Liver (tissue), 9 donors: Measurements from ENCODE around the gene CEP350. TPM values are rescaled to one million over a fixed set of nuclear protein-coding genes. Genes with fewer than 3 reads are reported as not detected.

Source experiments
- DNase-seq: peaks from one replicate; pipeline ENCODE4 v3.0.0-alpha.2; 2017; ENCODE audit warnings: low spot score
- H3K27ac ChIP-seq, 2 donors: one replicate each; pipeline ENCODE4 v1.7.0; 2013; ENCODE audit warnings: inconsistent platforms in 2 of 2, low read length in 2 of 2, control low read depth in 1 of 2, low read depth in 1 of 2, mild to moderate bottlenecking in 1 of 2
- H3K27me3 ChIP-seq, 4 donors: one replicate each; pipeline versions ENCODE4 v1.6.1 to v1.7.0; 2013; ENCODE audit warnings: low read length in 3 of 4, inconsistent platforms in 1 of 4, mild to moderate bottlenecking in 1 of 4, moderate library complexity in 1 of 4; ENCODE audit not compliant: control insufficient read depth in 4 of 4, insufficient read depth in 4 of 4
- H3K36me3 ChIP-seq, 4 donors: one replicate each; pipeline versions ENCODE4 v1.6.1 to v1.7.0; 2013; ENCODE audit warnings: low read length in 3 of 4, mild to moderate bottlenecking in 3 of 4, low read depth in 1 of 4, moderate library complexity in 1 of 4; ENCODE audit not compliant: control insufficient read depth in 4 of 4, insufficient read depth in 3 of 4
- H3K4me1 ChIP-seq, 4 donors: one replicate each; pipeline versions ENCODE4 v1.6.1 to v1.7.0; 2013; ENCODE audit warnings: low read length in 3 of 4, mild to moderate bottlenecking in 3 of 4, moderate library complexity in 1 of 4; ENCODE audit not compliant: control insufficient read depth in 4 of 4, insufficient read depth in 4 of 4
- H3K4me3 ChIP-seq, 3 donors: one replicate each; pipeline versions ENCODE4 v1.6.1 to v1.7.0; 2013; ENCODE audit warnings: low read length in 3 of 3, control low read depth in 1 of 3, low read depth in 1 of 3, mild to moderate bottlenecking in 1 of 3
- H3K9ac ChIP-seq, 2 donors: one replicate each; pipeline ENCODE4 v1.7.0; 2013; ENCODE audit warnings: low read length in 2 of 2, mild to moderate bottlenecking in 2 of 2, moderate library complexity in 2 of 2, control low read depth in 1 of 2, low read depth in 1 of 2
- H3K9me3 ChIP-seq, 4 donors: one replicate each; pipeline versions ENCODE4 v1.6.1 to v1.7.0; 2013; ENCODE audit warnings: low read length in 3 of 4; ENCODE audit not compliant: control insufficient read depth in 4 of 4
- EGR1 ChIP-seq, 2 donors: IDR thresholded peaks; 2 replicates each; pipeline ENCODE4 v1.6.1; 2016 to 2018; ENCODE audit warnings: antibody characterized with exemption in 2 of 2, low read depth in 2 of 2
- FOXA2 ChIP-seq: IDR thresholded peaks from 2 replicates; pipeline ENCODE4 v1.6.1; 2016; ENCODE audit warnings: antibody characterized with exemption
- GABPA ChIP-seq, 2 donors: IDR thresholded peaks in 1 of 2; conservative IDR thresholded peaks in 1 of 2; 2 replicates each; pipeline ENCODE4 v1.6.1; 2016; ENCODE audit warnings: antibody characterized with exemption in 2 of 2, mild to moderate bottlenecking in 1 of 2, moderate library complexity in 1 of 2
- HNF4A ChIP-seq, 2 donors: conservative IDR thresholded peaks; 2 replicates each; pipeline ENCODE4 v1.6.1; 2016; ENCODE audit warnings: antibody characterized with exemption in 2 of 2, mild to moderate bottlenecking in 2 of 2
- HNF4G ChIP-seq: IDR thresholded peaks from 2 replicates; pipeline ENCODE4 v1.6.1; 2016; ENCODE audit warnings: antibody characterized with exemption
- JUND ChIP-seq, 2 donors: IDR thresholded peaks; 2 replicates each; pipeline ENCODE4 v1.6.1; 2016; ENCODE audit warnings: antibody characterized with exemption in 2 of 2
- NR2F2 ChIP-seq: IDR thresholded peaks from 2 replicates; pipeline ENCODE4 v1.6.1; 2016; ENCODE audit warnings: antibody characterized with exemption
- SP1 ChIP-seq: IDR thresholded peaks from 2 replicates; pipeline ENCODE4 v1.6.1; 2018; ENCODE audit warnings: antibody characterized with exemption, mild to moderate bottlenecking
- TAF1 ChIP-seq: conservative IDR thresholded peaks from 2 replicates; pipeline ENCODE4 v1.6.1; 2016; ENCODE audit warnings: antibody characterized with exemption, mild to moderate bottlenecking
- YY1 ChIP-seq: IDR thresholded peaks from 2 replicates; pipeline ENCODE4 v1.6.1; 2016; ENCODE audit warnings: antibody characterized with exemption, mild to moderate bottlenecking
- WGBS: extraction: QIAGEN DNeasy Blood & Tissue Kit; methylation state at CpG from one replicate; pipeline ENCODE4 v1.1.7; 2013; 5-methylcytosine and 5-hydroxymethylcytosine counted together
- polyA plus RNA-seq, 2 donors: library from polyadenylated mRNA; stranded (reverse) in 1 of 2; unstranded in 1 of 2; fragments of 200-250 nt in 1 of 2; fragments of >200 nt in 1 of 2; fragmentation: Nextera tagmentation in 1 of 2; extraction: Ambion mirVana in 1 of 2; gene quantifications; one replicate each; pipeline versions ENCODE4 v1.2.1 to v1.2.3, GENCODE V29; 2013 to 2015
- total RNA-seq, 2 donors: library from RNA; depleted of rRNA; stranded (reverse); fragments of >200 nt; gene quantifications; one replicate each; pipeline ENCODE4 v1.2.3, GENCODE V29; 2014
- TF ChIP-seq, protein P1 (sequence below): IDR thresholded peaks from 2 replicates; pipeline ENCODE4 v1.6.1; 2016; ENCODE audit warnings: antibody characterized with exemption, mild to moderate bottlenecking
- TF ChIP-seq, protein P2 (sequence below): fragments of 150-350 bp; IDR thresholded peaks from 2 replicates; pipeline ENCODE4 v1.5.1; 2017; ENCODE audit warnings: improper control_type of control experiment, low read depth, low read length; ENCODE audit not compliant: missing input control
- TF ChIP-seq, protein P3 (sequence below): IDR thresholded peaks from 2 replicates; pipeline ENCODE4 v1.6.1; 2016; ENCODE audit warnings: antibody characterized with exemption
- TF ChIP-seq, protein P4 (sequence below): IDR thresholded peaks from 2 replicates; pipeline ENCODE4 v1.6.1; 2016; ENCODE audit warnings: antibody characterized with exemption
- donor health status: healthy.
- donor health status: healthy.
- donor health status: healthy.
- donor health status: healthy.
- donor health status: healthy.

Gene CEP350
- total and polyA plus RNA-seq, 4 donors, result 4.5 to 49.0 (median 18.9) TPM

DNA sequence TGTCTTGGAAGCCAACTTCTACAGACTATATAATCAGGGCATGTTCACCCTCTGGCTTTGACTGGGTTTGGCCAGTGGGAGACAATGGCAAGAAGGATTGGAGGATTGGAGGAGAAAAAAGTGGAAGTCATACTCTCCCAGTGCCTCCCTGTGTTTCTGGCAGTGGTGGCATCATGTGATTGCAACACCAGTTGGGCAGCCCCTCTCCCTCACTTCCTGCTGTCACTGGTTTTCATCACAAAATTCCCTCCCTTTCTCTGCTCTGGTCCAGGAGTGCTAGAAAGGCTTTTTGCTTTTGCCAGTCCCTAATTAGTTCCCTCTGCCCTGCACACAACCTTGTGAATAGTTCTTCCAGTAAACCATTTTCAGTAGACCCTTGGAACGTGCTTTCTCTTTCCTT, 196.4 kb downstream of the CEP350 start:
- 74% methylated on average over 1 of the region's 1 CpG for WGBS
- no peak overlapping the region for H3K27ac ChIP-seq
- TF ChIP-seq FOXA2 (no peak), GABPA (IDR thresholded peaks at IDR 0.05 in 1 of 2, conservative IDR thresholded peaks at IDR 0.05 in 1 of 2) (no peak), NR2F2 (no peak)
- H3K9ac ChIP-seq, result no peak overlapping the region
- no peaks in the 10 kb centered on the region for H3K27me3 ChIP-seq
- no peak for DNase-seq
- peaks cover 0 to 12% (median 5%) of the 10 kb centered on the region in 4 donors for H3K4me1 ChIP-seq
- no peaks in the 10 kb centered on the region for H3K36me3 ChIP-seq
- no peak overlapping the region for H3K4me3 ChIP-seq
- H3K9me3 ChIP-seq, result no peaks in the 10 kb centered on the region

DNA sequence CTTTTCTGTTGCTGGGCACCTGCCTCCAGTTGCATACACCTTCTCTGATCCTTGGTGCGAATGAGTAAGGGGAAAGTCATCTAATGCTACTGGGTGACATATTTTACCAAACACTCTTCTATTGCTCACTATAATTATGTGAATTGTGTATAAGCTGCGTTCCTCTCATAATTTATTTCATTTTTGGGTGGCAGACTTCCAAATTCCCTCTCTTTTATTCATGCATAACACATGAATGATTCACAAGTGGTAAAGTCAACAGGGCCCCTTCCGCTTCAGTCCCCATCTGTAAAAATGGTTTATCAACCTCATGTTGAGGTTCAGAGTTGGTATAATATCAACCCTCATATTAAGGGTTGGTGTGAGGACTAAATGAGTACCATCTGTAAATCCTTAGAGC, 196.9 kb downstream of the CEP350 start:
- H3K27me3 ChIP-seq, result no peaks in the 10 kb centered on the region

More for the DNA sequence above, 196.9 kb downstream of the CEP350 start:
- DNase-seq, result no peak
- Histone ChIP-seq H3K4me3 (no peak overlapping the region), H3K9me3 (no peaks in the 10 kb centered on the region), H3K27ac (no peak overlapping the region), H3K9ac (no peak overlapping the region), H3K36me3 (no peaks in the 10 kb centered on the region), H3K4me1 (peaks cover 0 to 17% (median 8%) of the 10 kb centered on the region in 4 donors)
- TF ChIP-seq, protein P1, sequence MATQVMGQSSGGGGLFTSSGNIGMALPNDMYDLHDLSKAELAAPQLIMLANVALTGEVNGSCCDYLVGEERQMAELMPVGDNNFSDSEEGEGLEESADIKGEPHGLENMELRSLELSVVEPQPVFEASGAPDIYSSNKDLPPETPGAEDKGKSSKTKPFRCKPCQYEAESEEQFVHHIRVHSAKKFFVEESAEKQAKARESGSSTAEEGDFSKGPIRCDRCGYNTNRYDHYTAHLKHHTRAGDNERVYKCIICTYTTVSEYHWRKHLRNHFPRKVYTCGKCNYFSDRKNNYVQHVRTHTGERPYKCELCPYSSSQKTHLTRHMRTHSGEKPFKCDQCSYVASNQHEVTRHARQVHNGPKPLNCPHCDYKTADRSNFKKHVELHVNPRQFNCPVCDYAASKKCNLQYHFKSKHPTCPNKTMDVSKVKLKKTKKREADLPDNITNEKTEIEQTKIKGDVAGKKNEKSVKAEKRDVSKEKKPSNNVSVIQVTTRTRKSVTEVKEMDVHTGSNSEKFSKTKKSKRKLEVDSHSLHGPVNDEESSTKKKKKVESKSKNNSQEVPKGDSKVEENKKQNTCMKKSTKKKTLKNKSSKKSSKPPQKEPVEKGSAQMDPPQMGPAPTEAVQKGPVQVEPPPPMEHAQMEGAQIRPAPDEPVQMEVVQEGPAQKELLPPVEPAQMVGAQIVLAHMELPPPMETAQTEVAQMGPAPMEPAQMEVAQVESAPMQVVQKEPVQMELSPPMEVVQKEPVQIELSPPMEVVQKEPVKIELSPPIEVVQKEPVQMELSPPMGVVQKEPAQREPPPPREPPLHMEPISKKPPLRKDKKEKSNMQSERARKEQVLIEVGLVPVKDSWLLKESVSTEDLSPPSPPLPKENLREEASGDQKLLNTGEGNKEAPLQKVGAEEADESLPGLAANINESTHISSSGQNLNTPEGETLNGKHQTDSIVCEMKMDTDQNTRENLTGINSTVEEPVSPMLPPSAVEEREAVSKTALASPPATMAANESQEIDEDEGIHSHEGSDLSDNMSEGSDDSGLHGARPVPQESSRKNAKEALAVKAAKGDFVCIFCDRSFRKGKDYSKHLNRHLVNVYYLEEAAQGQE, result no peak
- no peak for TF ChIP-seq TAF1
- no peak for TF ChIP-seq HNF4G
- no peak for TF ChIP-seq EGR1 (IDR thresholded peaks at IDR 0.05; ENCODE audit: low read depth in 2 of 2)
- TF ChIP-seq SP1, result no peak
- no peak for TF ChIP-seq HNF4A (conservative IDR thresholded peaks at IDR 0.05)
- no peak for TF ChIP-seq FOXA2
- no peak for TF ChIP-seq YY1
- TF ChIP-seq, protein P2, sequence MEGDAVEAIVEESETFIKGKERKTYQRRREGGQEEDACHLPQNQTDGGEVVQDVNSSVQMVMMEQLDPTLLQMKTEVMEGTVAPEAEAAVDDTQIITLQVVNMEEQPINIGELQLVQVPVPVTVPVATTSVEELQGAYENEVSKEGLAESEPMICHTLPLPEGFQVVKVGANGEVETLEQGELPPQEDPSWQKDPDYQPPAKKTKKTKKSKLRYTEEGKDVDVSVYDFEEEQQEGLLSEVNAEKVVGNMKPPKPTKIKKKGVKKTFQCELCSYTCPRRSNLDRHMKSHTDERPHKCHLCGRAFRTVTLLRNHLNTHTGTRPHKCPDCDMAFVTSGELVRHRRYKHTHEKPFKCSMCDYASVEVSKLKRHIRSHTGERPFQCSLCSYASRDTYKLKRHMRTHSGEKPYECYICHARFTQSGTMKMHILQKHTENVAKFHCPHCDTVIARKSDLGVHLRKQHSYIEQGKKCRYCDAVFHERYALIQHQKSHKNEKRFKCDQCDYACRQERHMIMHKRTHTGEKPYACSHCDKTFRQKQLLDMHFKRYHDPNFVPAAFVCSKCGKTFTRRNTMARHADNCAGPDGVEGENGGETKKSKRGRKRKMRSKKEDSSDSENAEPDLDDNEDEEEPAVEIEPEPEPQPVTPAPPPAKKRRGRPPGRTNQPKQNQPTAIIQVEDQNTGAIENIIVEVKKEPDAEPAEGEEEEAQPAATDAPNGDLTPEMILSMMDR, result no peak
- TF ChIP-seq JUND (IDR thresholded peaks at IDR 0.05), result no peak
- TF ChIP-seq, protein P3, sequence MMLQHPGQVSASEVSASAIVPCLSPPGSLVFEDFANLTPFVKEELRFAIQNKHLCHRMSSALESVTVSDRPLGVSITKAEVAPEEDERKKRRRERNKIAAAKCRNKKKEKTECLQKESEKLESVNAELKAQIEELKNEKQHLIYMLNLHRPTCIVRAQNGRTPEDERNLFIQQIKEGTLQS, result no peak
- TF ChIP-seq, protein P4, sequence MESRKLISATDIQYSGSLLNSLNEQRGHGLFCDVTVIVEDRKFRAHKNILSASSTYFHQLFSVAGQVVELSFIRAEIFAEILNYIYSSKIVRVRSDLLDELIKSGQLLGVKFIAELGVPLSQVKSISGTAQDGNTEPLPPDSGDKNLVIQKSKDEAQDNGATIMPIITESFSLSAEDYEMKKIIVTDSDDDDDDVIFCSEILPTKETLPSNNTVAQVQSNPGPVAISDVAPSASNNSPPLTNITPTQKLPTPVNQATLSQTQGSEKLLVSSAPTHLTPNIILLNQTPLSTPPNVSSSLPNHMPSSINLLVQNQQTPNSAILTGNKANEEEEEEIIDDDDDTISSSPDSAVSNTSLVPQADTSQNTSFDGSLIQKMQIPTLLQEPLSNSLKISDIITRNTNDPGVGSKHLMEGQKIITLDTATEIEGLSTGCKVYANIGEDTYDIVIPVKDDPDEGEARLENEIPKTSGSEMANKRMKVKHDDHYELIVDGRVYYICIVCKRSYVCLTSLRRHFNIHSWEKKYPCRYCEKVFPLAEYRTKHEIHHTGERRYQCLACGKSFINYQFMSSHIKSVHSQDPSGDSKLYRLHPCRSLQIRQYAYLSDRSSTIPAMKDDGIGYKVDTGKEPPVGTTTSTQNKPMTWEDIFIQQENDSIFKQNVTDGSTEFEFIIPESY, result no peak
- 81% methylated on average over 3 of the region's 3 CpGs for WGBS
